ENCODE results near the gene KCNK17. TPM values are rescaled to one million over a fixed set of nuclear protein-coding genes. Genes with fewer than 3 reads are reported as not detected.

KCNK17 gene
- polyA plus RNA-seq, 3 donors = not detected

GRCh38 chr6:39333644-39334438, 19.6 kb upstream of the KCNK17 start:
- H3K4me3 Mint-ChIP-seq = peak overlapping the region in 1 of 2 donors; percentile 12
- H3K4me2 ChIP-seq (replicated peaks; ENCODE audit: extremely low read depth, low read length, poor library complexity, severe bottlenecking) = no peak overlapping the region
- WGBS (ENCODE audit: insufficient coverage) = 96% methylated on average over 6 of the region's 7 CpGs

GRCh38 chr6:39330476-39330875, 16.3 kb upstream of the KCNK17 start:
- Histone ChIP-seq H3K27me3 (ENCODE audit: control insufficient read depth in 2 of 2, insufficient read depth in 2 of 2, low read length in 2 of 2) (peaks cover 0 to 22% of the 10 kb centered on the region in 2 donors), H3K27ac (ENCODE audit: low read depth in 1 of 2, low read length in 2 of 2) (peak overlapping the region; percentile 24 to 27), H3K79me2 (ENCODE audit: insufficient read depth, low read length) (no peaks in the 10 kb centered on the region), H3K9ac (ENCODE audit: insufficient read depth, low read length, poor library complexity, severe bottlenecking) (no peak overlapping the region), H4K20me1 (ENCODE audit: insufficient read depth, low read length) (no peaks in the 10 kb centered on the region), H3K4me1 (ENCODE audit: control insufficient read depth in 1 of 2, insufficient read depth in 2 of 2, low read length in 2 of 2) (peaks cover 16% of the 10 kb centered on the region in 2 donors), H3K4me2 (replicated peaks; ENCODE audit: extremely low read depth, low read length, poor library complexity, severe bottlenecking) (peak overlapping the region; percentile 5), H2AFZ (ENCODE audit: insufficient read depth, low read depth, low read length, poor library complexity, severe bottlenecking) (peak overlapping the region; percentile 25), H3K4me3 (replicated peaks in 1 of 3; ENCODE audit: low read depth in 2 of 3, low read length in 3 of 3) (no peak overlapping the region), H3K36me3 (replicated peaks in 1 of 2; ENCODE audit: control insufficient read depth in 1 of 2, insufficient read depth in 2 of 2, low read length in 2 of 2) (no peaks in the 10 kb centered on the region), H3K9me3 (replicated peaks in 1 of 2; ENCODE audit: control insufficient read depth in 1 of 2, insufficient read depth in 1 of 2, low read length in 2 of 2) (no peaks in the 10 kb centered on the region)
- TF ChIP-seq CTCF (IDR thresholded peaks at IDR 0.05) = no peak
- DNase-seq = peak in 1 of 3 donors; percentile 35
- 0% methylated on average over 1 of the region's 3 CpGs for WGBS (ENCODE audit: insufficient coverage)
- intact Hi-C loops (cut with micrococcal nuclease) = no loop called here
- Mint-ChIP-seq H3K36me3 (peaks cover 0 to 2% of the 10 kb centered on the region in 2 donors), H3K4me3 (peak overlapping the region in 1 of 2 donors; percentile 36), H3K27me3 (ENCODE audit: low read depth in 3 of 3) (peaks cover 23 to 29% (median 27%) of the 10 kb centered on the region in 3 donors), H3K9me3 (peaks cover 0 to 2% (median 0%) of the 10 kb centered on the region in 7 donors), H3K4me1 (peaks cover 28% of the 10 kb centered on the region), H3K27ac (peak overlapping the region in 5 of 7 donors; percentile 18 to 89 (median 79))

More at GRCh38 chr6:39333644-39334438, 19.6 kb upstream of the KCNK17 start:
- Mint-ChIP-seq H3K27me3 (ENCODE audit: low read depth in 3 of 3) (peaks cover 29 to 47% (median 45%) of the 10 kb centered on the region in 3 donors), H3K9me3 (peaks cover 0 to 2% (median 0%) of the 10 kb centered on the region in 7 donors), H3K36me3 (peaks cover 0 to 2% of the 10 kb centered on the region in 2 donors), H3K4me1 (peaks cover 59% of the 10 kb centered on the region), H3K27ac (no peak overlapping the region)
- no peaks in the 10 kb centered on the region for H3K36me3 ChIP-seq (replicated peaks in 1 of 2; ENCODE audit: control insufficient read depth in 1 of 2, insufficient read depth in 2 of 2, low read length in 2 of 2)
- H3K4me1 ChIP-seq (ENCODE audit: control insufficient read depth in 1 of 2, insufficient read depth in 2 of 2, low read length in 2 of 2) = peaks cover 36 to 42% of the 10 kb centered on the region in 2 donors
- TF ChIP-seq CTCF (IDR thresholded peaks at IDR 0.05) = no peak
- H2AFZ ChIP-seq (ENCODE audit: insufficient read depth, low read depth, low read length, poor library complexity, severe bottlenecking) = no peak overlapping the region
- H3K9ac ChIP-seq (ENCODE audit: insufficient read depth, low read length, poor library complexity, severe bottlenecking) = no peak overlapping the region
- H3K9me3 ChIP-seq (replicated peaks in 1 of 2; ENCODE audit: control insufficient read depth in 1 of 2, insufficient read depth in 1 of 2, low read length in 2 of 2) = no peaks in the 10 kb centered on the region
- H3K4me3 ChIP-seq (replicated peaks in 1 of 3; ENCODE audit: low read depth in 2 of 3, low read length in 3 of 3) = no peak overlapping the region
- H4K20me1 ChIP-seq (ENCODE audit: insufficient read depth, low read length) = no peaks in the 10 kb centered on the region
- intact Hi-C loops (cut with micrococcal nuclease) = no loop called here
- no peak overlapping the region for H3K27ac ChIP-seq (ENCODE audit: low read depth in 1 of 2, low read length in 2 of 2)
- DNase-seq = no peak
- no peaks in the 10 kb centered on the region for H3K79me2 ChIP-seq (ENCODE audit: insufficient read depth, low read length)
- peaks cover 0 to 35% of the 10 kb centered on the region in 2 donors for H3K27me3 ChIP-seq (ENCODE audit: control insufficient read depth in 2 of 2, insufficient read depth in 2 of 2, low read length in 2 of 2)
